ENCODE results near the gene FKBP9. TPM values are rescaled to one million over a fixed set of nuclear protein-coding genes. Genes with fewer than 3 reads are reported as not detected.

The FKBP9 gene
- total and polyA plus RNA-seq, 2 donors (not counting 3 experiments of a cell fraction or from before 2014, with no cell fraction given), result 88.7 to 124 TPM

GRCh38 chr7:32942415-32943251 is 14.6 kb upstream of the FKBP9 start:
- Histone ChIP-seq H3K4me1 (ENCODE audit: control insufficient read depth, extremely low read depth, insufficient read depth, low read length) (peaks cover 14% of the 10 kb centered on the region), H4K20me1 (replicated peaks; ENCODE audit: control insufficient read depth, extremely low read depth, insufficient read depth, low read length) (no peaks in the 10 kb centered on the region), H3K9me1 (replicated peaks; ENCODE audit: control insufficient read depth, extremely low read depth, insufficient read depth, low read length) (no peaks in the 10 kb centered on the region), H3K27ac (ENCODE audit: insufficient read depth, low read depth, low read length) (peak overlapping the region; percentile 73), H3K27me3 (ENCODE audit: control insufficient read depth in 2 of 2, insufficient read depth in 2 of 2, low read length in 2 of 2) (no peaks in the 10 kb centered on the region), H3K4me2 (ENCODE audit: insufficient read depth, low read length) (peak overlapping the region; percentile 97), H2AFZ (ENCODE audit: low read depth, low read length) (peak overlapping the region; percentile 92), H3K36me3 (ENCODE audit: control insufficient read depth in 2 of 2, extremely low read depth in 1 of 2, insufficient read depth in 2 of 2, low read length in 2 of 2) (no peaks in the 10 kb centered on the region), H3K79me2 (ENCODE audit: control insufficient read depth, insufficient read depth, low read length) (peaks cover 34% of the 10 kb centered on the region), H3K4me3 (replicated peaks in 1 of 3; ENCODE audit: insufficient read depth in 1 of 3, low read depth in 1 of 3, low read length in 3 of 3) (peak overlapping the region; percentile 84 to 93 (median 92)), H3K9me3 (replicated peaks; ENCODE audit: control insufficient read depth, insufficient read depth, low read length) (no peaks in the 10 kb centered on the region), H3K9ac (replicated peaks; ENCODE audit: extremely low read depth, insufficient read depth, low read length) (peak overlapping the region; percentile 81)
- intact Hi-C loops (cut with micrococcal nuclease), result loop anchor here (1.0 to 5.0 kb wide), 7 partner anchors 15 to 450 kb away; partner anchors contain the start of genes FKBP9, LSM5 and RP9
- FAIRE-seq, result peak; percentile 77
- TF ChIP-seq POLR2AphosphoS5 (IDR thresholded peaks at IDR 0.05; ENCODE audit: insufficient read depth, low read depth, low read length) (peak; percentile 65), FOS (IDR thresholded peaks at IDR 0.05; ENCODE audit: borderline replicate concordance, insufficient read depth, low read length) (no peak), POLR2A (IDR thresholded peaks at IDR 0.05; ENCODE audit: low read depth, low read length) (peak; percentile 40), CTCF (IDR thresholded peaks at IDR 0.05; ENCODE audit: extremely low read depth in 1 of 2, insufficient read depth in 1 of 2, low read depth in 1 of 2, low read length in 2 of 2) (peak; percentile 59 to 66)
- no TSS peak for BruUV-seq (replicated peaks)
- peak; percentile 78 for DNase-seq (ENCODE audit: low read depth, low spot score)
- ChIA-PET POLR2A (interaction anchor here (0.5 to 0.7 kb wide), 3 partner anchors 15 to 463 kb away, joined by 3 to 9 read pairs (median 4); partner anchors contain the start of gene FKBP9), CTCF (interaction anchor here (0.6 to 1.8 kb wide), 27 partner anchors 9 to 250 kb away, joined by 3 to 31 read pairs (median 4); partner anchors contain the start of genes FKBP9, NT5C3A and RP9)
- dilution Hi-C loops (cut with MboI; ENCODE audit: extremely low pct_ligation_motif_present, low sequenced_read_pairs), result no loop called here

All from endothelial cell of umbilical vein (primary cell).